Activated CD4-positive, alpha-beta T cell treated with anti-CD3 and anti-CD28 coated beads for 24 hours (primary cell): ENCODE data around the gene PSMG3.
A peak's percentile ranks its signal among the peaks of the same experiment; 100 is the strongest.

Experiments
- DNase-seq, 2 donors: peaks; one replicate each; pipeline ENCODE4 v3.0.0-alpha.2; 2020; ENCODE audit warnings: low read depth in 2 of 2

Gene PSMG3

GRCh38 chr7:1579481-1580421 is 9.9 kb upstream of the PSMG3 start:
- peak; percentile 64 for DNase-seq

GRCh38 chr7:1578513-1578912 is 8.7 kb upstream of the PSMG3 start:
- DNase-seq: no peak

GRCh38 chr7:1576521-1577253 is 6.9 kb upstream of the PSMG3 start:
- no peak for DNase-seq

GRCh38 chr7:1575809-1576208 is 6.0 kb upstream of the PSMG3 start:
- DNase-seq: no peak

GRCh38 chr7:1572111-1572822 is 2.4 kb upstream of the PSMG3 start:
- no peak for DNase-seq

- no peak for DNase-seq
Measured at GRCh38 chr7:1569440-1569832, 396 bp downstream of the PSMG3 start.

- DNase-seq: no peak
Measured at GRCh38 chr7:1569016-1569415, 816 bp downstream of the PSMG3 start.

- no peak for DNase-seq
Measured at GRCh38 chr7:1567896-1568510, 1.8 kb downstream of the PSMG3 start.

GRCh38 chr7:1567049-1567771 is 2.6 kb downstream of the PSMG3 start:
- no peak for DNase-seq

GRCh38 chr7:1566687-1567048 is 3.2 kb downstream of the PSMG3 start:
- no peak for DNase-seq

- DNase-seq: no peak
Measured at GRCh38 chr7:1564603-1565022, 5.2 kb downstream of the PSMG3 start.

- no peak for DNase-seq
Measured at GRCh38 chr7:1563981-1564602, 5.7 kb downstream of the PSMG3 start.

- DNase-seq: no peak
Measured at GRCh38 chr7:1562597-1563051, 7.2 kb downstream of the PSMG3 start.

GRCh38 chr7:1562116-1562515 is 7.7 kb downstream of the PSMG3 start:
- no peak for DNase-seq

- DNase-seq: no peak
Measured at GRCh38 chr7:1561036-1561940, 8.5 kb downstream of the PSMG3 start.

GRCh38 chr7:1560620-1561031 is 9.2 kb downstream of the PSMG3 start:
- DNase-seq: no peak

- no peak for DNase-seq
Measured at GRCh38 chr7:1559626-1560590, 9.9 kb downstream of the PSMG3 start.

GRCh38 chr7:1558841-1559625 is 10.8 kb downstream of the PSMG3 start:
- DNase-seq: no peak
